Fibroblast of skin of back (primary cell): ENCODE results near the gene CEACAM5.
"Not testable (repeated sequence)": the region's sequence is repeated elsewhere in the genome, so short reads cannot be mapped to it uniquely, and the experiment has no call there.

Experiments used
- DNase-seq: peaks from one replicate; pipeline ENCODE4 v3.0.0-alpha.2; 2013

The CEACAM5 gene

DNA sequence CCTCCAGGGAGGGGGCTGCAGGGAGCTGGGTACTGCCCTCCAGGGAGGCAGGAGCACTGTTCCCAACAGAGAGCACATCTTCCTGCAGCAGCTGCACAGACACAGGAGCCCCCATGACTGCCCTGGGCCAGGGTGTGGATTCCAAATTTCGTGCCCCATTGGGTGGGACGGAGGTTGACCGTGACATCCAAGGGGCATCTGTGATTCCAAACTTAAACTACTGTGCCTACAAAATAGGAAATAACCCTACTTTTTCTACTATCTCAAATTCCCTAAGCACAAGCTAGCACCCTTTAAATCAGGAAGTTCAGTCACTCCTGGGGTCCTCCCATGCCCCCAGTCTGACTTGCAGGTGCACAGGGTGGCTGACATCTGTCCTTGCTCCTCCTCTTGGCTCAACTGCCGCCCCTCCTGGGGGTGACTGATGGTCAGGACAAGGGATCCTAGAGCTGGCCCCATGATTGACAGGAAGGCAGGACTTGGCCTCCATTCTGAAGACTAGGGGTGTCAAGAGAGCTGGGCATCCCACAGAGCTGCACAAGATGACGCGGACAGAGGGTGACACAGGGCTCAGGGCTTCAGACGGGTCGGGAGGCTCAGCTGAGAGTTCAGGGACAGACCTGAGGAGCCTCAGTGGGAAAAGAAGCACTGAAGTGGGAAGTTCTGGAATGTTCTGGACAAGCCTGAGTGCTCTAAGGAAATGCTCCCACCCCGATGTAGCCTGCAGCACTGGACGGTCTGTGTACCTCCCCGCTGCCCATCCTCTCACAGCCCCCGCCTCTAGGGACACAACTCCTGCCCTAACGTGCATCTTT is 7.8 kb upstream of the CEACAM5 start:
- DNase-seq: no peak

DNA sequence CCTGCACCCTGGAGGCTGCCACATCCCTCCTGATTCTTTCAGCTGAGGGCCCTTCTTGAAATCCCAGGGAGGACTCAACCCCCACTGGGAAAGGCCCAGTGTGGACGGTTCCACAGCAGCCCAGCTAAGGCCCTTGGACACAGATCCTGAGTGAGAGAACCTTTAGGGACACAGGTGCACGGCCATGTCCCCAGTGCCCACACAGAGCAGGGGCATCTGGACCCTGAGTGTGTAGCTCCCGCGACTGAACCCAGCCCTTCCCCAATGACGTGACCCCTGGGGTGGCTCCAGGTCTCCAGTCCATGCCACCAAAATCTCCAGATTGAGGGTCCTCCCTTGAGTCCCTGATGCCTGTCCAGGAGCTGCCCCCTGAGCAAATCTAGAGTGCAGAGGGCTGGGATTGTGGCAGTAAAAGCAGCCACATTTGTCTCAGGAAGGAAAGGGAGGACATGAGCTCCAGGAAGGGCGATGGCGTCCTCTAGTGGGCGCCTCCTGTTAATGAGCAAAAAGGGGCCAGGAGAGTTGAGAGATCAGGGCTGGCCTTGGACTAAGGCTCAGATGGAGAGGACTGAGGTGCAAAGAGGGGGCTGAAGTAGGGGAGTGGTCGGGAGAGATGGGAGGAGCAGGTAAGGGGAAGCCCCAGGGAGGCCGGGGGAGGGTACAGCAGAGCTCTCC is 6.9 kb upstream of the CEACAM5 start:
- DNase-seq: no peak

DNA sequence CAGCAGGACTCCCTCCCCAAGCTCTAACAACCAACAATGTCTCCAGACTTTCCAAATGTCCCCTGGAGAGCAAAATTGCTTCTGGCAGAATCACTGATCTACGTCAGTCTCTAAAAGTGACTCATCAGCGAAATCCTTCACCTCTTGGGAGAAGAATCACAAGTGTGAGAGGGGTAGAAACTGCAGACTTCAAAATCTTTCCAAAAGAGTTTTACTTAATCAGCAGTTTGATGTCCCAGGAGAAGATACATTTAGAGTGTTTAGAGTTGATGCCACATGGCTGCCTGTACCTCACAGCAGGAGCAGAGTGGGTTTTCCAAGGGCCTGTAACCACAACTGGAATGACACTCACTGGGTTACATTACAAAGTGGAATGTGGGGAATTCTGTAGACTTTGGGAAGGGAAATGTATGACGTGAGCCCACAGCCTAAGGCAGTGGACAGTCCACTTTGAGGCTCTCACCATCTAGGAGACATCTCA is 6.2 kb upstream of the CEACAM5 start:
- DNase-seq: peak; percentile 61

DNA sequence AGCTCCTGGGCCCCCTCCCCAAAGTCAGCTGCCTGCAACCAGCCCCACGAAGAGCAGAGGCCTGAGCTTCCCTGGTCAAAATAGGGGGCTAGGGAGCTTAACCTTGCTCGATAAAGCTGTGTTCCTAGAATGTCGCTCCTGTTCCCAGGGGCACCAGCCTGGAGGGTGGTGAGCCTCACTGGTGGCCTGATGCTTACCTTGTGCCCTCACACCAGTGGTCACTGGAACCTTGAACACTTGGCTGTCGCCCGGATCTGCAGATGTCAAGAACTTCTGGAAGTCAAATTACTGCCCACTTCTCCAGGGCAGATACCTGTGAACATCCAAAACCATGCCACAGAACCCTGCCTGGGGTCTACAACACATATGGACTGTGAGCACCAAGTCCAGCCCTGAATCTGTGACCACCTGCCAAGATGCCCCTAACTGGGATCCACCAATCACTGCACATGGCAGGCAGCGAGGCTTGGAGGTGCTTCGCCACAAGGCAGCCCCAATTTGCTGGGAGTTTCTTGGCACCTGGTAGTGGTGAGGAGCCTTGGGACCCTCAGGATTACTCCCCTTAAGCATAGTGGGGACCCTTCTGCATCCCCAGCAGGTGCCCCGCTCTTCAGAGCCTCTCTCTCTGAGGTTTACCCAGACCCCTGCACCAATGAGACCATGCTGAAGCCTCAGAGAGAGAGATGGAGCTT is 4.7 kb upstream of the CEACAM5 start:
- DNase-seq: no peak

DNA sequence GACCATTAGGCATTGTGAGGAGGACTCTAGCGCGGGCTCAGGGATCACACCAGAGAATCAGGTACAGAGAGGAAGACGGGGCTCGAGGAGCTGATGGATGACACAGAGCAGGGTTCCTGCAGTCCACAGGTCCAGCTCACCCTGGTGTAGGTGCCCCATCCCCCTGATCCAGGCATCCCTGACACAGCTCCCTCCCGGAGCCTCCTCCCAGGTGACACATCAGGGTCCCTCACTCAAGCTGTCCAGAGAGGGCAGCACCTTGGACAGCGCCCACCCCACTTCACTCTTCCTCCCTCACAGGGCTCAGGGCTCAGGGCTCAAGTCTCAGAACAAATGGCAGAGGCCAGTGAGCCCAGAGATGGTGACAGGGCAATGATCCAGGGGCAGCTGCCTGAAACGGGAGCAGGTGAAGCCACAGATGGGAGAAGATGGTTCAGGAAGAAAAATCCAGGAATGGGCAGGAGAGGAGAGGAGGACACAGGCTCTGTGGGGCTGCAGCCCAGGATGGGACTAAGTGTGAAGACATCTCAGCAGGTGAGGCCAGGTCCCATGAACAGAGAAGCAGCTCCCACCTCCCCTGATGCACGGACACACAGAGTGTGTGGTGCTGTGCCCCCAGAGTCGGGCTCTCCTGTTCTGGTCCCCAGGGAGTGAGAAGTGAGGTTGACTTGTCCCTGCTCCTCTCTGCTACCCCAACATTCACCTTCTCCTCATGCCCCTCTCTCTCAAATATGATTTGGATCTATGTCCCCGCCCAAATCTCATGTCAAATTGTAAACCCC is 2.8 kb upstream of the CEACAM5 start:
- peak; percentile 11 for DNase-seq

DNA sequence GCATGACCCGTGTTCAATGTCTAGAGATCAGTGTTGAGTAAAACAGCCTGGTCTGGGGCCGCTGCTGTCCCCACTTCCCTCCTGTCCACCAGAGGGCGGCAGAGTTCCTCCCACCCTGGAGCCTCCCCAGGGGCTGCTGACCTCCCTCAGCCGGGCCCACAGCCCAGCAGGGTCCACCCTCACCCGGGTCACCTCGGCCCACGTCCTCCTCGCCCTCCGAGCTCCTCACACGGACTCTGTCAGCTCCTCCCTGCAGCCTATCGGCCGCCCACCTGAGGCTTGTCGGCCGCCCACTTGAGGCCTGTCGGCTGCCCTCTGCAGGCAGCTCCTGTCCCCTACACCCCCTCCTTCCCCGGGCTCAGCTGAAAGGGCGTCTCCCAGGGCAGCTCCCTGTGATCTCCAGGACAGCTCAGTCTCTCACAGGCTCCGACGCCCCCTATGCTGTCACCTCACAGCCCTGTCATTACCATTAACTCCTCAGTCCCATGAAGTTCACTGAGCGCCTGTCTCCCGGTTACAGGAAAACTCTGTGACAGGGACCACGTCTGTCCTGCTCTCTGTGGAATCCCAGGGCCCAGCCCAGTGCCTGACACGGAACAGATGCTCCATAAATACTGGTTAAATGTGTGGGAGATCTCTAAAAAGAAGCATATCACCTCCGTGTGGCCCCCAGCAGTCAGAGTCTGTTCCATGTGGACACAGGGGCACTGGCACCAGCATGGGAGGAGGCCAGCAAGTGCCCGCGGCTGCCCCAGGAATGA is 1.5 kb upstream of the CEACAM5 start:
- peak; percentile 11 for DNase-seq

DNA sequence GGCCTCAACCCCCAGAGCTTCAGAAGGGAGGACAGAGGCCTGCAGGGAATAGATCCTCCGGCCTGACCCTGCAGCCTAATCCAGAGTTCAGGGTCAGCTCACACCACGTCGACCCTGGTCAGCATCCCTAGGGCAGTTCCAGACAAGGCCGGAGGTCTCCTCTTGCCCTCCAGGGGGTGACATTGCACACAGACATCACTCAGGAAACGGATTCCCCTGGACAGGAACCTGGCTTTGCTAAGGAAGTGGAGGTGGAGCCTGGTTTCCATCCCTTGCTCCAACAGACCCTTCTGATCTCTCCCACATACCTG is 969 bp upstream of the CEACAM5 start:
- DNase-seq: no peak

DNA sequence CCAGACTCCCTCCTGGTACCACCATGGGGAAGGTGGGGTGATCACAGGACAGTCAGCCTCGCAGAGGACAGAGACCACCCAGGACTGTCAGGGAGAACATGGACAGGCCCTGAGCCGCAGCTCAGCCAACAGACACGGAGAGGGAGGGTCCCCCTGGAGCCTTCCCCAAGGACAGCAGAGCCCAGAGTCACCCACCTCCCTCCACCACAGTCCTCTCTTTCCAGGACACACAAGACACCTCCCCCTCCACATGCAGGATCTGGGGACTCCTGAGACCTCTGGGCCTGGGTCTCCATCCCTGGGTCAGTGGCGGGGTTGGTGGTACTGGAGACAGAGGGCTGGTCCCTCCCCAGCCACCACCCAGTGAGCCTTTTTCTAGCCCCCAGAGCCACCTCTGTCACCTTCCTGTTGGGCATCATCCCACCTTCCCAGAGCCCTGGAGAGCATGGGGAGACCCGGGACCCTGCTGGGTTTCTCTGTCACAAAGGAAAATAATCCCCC is 505 bp upstream of the CEACAM5 start:
- DNase-seq: no peak

DNA sequence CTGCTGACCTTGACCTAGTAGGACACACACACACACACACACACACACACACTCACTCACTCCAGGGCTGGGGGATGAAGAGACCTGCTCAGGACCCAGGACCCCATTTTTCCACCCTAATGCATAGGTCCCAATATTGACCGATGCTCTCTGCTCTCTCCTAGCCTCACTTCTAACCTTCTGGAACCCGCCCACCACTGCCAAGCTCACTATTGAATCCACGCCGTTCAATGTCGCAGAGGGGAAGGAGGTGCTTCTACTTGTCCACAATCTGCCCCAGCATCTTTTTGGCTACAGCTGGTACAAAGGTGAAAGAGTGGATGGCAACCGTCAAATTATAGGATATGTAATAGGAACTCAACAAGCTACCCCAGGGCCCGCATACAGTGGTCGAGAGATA is 1.1 kb downstream of the CEACAM5 start:
- DNase-seq: not testable (repeated sequence)

DNA sequence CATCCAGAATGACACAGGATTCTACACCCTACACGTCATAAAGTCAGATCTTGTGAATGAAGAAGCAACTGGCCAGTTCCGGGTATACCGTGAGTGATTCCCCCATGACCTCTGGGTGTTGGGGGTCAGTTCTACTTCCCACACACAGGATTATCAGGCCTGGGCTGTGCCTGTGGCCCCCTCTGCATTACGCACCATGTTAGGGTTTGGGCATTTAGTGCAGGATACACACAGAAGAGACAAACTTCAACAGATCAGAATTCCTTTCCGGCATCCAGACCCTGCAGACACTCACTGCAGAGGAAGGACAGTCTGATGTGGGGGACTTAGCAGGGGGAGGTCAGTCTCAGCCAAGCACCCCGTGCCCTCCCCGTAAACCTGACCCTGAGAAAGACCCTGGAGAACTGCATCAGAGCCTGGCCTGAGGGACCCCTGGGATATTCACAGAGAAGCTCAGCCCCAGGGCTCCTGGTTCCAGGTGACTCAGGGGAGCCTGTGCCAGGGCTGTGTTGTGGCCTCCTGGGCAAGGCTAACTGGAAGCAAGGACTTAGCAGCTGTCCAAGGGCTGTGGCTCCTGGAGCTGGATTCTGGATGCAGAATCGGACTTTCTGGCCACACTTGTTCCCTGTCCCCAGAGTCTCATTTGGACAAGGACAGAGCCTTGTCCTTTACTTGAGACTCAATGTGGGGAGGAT is 1.7 kb downstream of the CEACAM5 start:
- DNase-seq: no peak

DNA sequence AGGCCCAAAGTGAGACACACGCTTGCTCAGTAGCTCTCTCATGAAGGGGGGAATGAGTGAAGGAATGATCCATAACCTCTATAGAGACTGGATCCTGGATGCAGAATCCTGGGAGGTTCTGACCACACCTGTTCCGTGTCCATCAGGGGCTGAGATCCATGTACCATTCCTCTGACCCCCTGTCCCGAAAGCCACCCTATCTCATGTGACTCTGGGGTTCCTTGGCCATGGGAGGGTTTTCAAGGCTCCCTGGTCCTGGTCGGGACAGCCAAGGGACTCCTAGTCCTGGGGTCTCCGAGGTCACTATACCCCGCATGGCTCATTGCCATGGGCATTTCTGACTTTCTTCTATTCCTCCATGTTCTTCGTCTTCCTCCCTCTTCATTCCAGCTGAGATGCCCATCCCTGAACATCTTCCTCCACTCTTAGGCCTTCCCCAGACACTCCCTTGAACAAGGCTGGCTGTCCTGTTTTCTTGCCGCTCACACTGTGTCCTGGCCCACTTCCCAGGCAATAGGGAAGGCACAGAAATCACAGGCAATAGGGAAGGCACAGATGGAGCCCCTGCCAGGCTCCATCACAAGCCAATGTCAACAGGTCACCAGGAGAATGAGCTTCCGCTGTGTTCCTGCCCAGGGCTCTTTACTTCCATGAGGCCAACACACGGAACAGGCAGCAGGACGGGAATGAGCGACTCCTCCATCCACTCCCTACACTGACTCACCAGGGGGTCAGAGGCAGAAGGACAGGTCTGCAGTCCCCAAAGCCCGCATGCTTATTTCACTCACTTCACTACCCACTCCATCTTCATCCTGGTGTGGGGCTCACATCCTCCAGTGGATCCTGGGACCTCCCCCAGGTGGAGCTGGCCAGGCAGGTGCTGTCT is 3.2 kb downstream of the CEACAM5 start:
- no peak for DNase-seq

DNA sequence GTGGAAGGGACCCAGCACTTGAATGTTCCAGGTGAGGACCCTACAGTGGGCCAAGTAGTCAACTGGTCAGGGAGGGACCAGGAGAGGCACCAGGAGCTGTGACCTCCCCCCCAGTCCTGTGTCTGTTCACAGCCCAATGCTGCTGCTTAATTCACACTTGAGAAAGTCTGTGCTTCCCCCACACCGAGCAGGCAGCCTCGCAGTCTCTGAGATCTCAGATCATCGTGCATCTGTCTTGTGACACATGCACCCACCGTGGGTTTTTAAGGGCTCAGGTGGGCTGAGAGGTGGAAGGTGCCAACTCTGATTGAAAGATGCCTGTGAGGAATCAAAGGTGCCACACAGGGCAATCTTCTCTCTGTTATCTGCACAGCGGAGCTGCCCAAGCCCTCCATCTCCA is 6.2 kb downstream of the CEACAM5 start:
- DNase-seq: no peak

DNA sequence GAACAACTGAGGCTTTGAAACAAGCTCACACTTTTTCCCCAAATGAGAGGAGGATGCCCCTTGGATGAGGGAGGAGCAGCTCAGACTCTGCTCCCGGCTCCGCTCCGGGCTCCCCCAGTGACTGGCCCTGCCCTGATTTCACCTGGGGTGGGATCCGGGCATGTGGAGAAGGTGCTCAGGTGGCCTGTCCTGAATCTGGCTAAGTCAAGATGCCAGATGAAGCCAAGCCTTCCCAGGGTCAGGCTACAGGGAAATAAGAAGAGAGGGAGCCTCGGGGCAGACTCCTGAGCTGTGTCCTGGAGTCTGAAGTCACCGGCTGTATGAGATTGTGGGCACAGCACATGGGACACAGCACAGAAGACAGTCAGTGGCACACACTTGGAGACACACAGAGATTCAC is 10.3 kb downstream of the CEACAM5 start:
- DNase-seq: no peak

DNA sequence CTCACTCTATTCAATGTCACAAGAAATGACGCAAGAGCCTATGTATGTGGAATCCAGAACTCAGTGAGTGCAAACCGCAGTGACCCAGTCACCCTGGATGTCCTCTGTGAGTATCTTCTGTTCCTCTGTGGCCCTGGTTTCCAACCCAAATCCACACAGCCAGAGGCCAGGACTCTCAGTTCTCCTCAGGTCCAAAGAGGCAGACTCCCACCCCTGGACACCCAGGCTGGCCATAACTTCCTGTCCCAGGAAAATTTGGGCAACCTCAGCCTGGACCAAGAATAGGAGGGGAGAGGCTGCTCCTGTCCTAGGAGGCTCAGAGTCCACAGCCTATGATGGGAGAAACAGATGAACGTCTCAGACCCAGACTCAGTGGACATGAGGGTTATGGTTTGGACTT is 11.7 kb downstream of the CEACAM5 start:
- no peak for DNase-seq

DNA sequence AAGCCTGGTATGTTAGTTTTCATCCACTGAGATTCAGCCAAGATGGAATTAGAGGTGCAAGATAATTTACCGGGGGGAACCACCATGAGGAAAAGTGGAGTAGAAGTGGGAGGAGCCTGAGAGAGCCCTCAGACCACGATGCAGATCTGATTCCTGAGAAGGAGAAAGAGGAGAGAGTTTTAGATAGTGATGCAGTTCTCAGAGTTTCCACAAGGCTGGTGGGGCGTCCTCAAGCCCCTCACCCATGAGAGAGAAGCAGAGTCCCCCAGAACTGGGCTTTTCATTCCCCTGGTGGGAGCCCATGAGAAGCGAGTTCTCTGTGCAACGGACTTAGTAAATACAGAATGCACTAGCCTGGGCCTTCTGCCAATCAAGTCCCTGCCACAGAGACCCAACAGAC is 18.1 kb downstream of the CEACAM5 start:
- no peak for DNase-seq

DNA sequence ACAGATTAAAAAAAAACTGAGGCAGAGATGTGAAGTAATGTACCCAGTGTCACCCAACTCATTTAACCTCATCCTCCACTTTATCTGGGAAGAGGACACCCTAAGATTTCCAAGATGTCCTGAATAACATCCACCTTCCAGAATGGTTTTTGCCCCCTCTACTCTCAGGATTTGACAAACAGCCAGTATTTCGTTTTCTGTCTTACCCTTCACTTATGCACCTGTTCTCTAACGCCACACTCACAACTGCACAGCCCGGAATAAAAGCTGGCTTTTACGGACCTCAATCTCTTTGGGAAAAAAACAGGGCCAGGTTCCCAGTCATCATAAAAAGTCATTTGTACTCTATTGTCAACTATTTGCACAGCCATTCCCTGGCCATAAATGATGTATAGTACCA is 25.7 kb downstream of the CEACAM5 start:
- no peak for DNase-seq

DNA sequence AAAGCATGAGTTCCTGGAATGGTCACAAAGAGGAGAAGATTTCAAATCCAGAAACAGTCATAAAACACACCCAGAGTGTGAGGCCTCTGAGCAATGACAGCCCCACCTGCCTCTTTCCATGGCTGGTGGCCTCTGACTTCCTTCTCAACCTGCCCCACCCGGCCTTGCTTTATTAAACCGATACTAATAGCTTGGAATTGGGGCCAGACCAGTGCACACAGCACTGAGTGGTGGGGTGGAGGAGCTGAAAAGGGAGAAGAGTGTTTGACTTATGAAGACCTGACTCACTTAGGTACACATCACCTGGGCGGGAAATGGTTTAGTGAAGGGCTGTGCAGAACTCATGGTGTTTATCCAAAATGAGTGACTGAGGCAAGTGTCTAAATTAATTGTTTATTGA is 26.2 kb downstream of the CEACAM5 start:
- DNase-seq: no peak

DNA sequence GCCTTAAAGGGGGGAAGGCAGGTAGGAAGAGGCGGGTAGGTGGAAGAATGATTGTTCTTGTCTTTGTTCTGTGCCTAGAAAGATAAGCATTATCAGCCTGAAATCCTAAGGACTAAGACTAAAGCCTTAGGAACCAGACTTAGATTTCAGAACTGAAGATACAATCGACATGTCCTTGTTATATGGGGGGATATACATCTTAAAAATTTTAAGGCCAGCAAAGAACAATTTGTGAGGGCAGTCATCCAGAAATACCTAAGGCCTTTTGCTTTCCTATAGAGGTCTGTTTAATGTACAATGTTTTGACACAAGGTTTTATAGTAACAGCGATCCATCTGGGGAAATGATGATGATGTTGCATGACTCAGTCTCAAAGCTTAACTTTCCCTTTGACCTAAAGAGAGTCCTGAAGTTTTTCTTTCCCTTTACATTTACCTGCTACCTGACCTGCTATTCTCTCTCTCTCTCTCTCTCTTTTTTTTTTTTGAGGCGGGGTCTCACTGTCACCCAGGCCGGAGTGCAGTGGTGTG is 26.7 kb downstream of the CEACAM5 start:
- DNase-seq: no peak

DNA sequence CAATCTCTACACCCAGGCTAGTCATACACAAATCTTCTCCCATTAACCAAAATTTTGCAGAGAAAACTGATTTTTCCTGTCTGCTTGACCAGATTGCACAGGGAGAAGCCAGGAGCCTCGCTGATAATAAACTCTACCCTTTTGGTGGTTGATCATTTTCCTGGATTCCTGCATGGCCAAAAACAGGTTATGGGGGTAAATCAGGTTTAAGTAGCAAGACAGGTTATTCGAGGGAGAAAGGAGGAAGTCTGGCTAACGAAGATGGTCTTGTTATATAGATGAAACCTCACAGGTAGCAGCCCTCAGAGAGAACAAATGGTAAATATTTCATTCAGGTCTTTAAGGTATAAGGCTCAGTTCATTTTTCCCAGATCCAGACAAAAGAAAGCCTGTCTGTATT is 30.9 kb downstream of the CEACAM5 start:
- no peak for DNase-seq
